HG03460 (cell line): Measurements from ENCODE around the gene PDE6D.
"Not testable (repeated sequence)": the region's sequence is repeated elsewhere in the genome, so short reads cannot be mapped to it uniquely, and the experiment has no call there.

Experiments
- ATAC-seq: cut with Tn5 transposase; IDR thresholded peaks from one replicate; pipeline ENCODE4 v1.9.1; 2021; ENCODE audit not compliant: unreplicated experiment

PDE6D gene

GRCh38 chr2:231780123-231780908 lies 766 bp downstream of the PDE6D start:
- peak; percentile 12 for ATAC-seq

- ATAC-seq: no peak
These were observed 11.6 kb downstream of the PDE6D start for GRCh38 chr2:231769170-231770136.

GRCh38 chr2:231765496-231765929 lies 15.6 kb downstream of the PDE6D start:
- peak; percentile 57 for ATAC-seq

- ATAC-seq: no peak
These were observed 16.3 kb downstream of the PDE6D start for GRCh38 chr2:231764760-231765159.

- ATAC-seq: no peak
These were observed 17.0 kb downstream of the PDE6D start for GRCh38 chr2:231764124-231764523.

GRCh38 chr2:231761735-231762134 lies 19.3 kb downstream of the PDE6D start:
- no peak for ATAC-seq

GRCh38 chr2:231752061-231752460 lies 29.0 kb downstream of the PDE6D start:
- ATAC-seq: no peak

GRCh38 chr2:231751042-231751815 lies 29.9 kb downstream of the PDE6D start:
- no peak for ATAC-seq

- not testable (repeated sequence) for ATAC-seq
These were observed 32.1 kb downstream of the PDE6D start for GRCh38 chr2:231749016-231749415.

- not testable (repeated sequence) for ATAC-seq
These were observed 32.8 kb downstream of the PDE6D start for GRCh38 chr2:231748153-231748896.

GRCh38 chr2:231745303-231746038 lies 35.6 kb downstream of the PDE6D start:
- no peak for ATAC-seq

- ATAC-seq: no peak
These were observed 37.5 kb downstream of the PDE6D start for GRCh38 chr2:231743376-231744116.

GRCh38 chr2:231737761-231738160 lies 43.3 kb downstream of the PDE6D start:
- ATAC-seq: no peak

- no peak for ATAC-seq
These were observed 48.5 kb downstream of the PDE6D start for GRCh38 chr2:231732604-231733003.

- ATAC-seq: no peak
These were observed 53.5 kb downstream of the PDE6D start for GRCh38 chr2:231727621-231728020.

GRCh38 chr2:231726276-231726675 lies 54.8 kb downstream of the PDE6D start:
- no peak for ATAC-seq

- no peak for ATAC-seq
These were observed 55.6 kb downstream of the PDE6D start for GRCh38 chr2:231725476-231725875.

- no peak for ATAC-seq
These were observed 58.3 kb downstream of the PDE6D start for GRCh38 chr2:231722721-231723307.
